Fibroblast of villous mesenchyme (primary cell): ENCODE measurements around the gene RABGAP1. TPM values are rescaled to one million over a fixed set of nuclear protein-coding genes. Genes with fewer than 3 reads are reported as not detected.
A peak's percentile ranks its signal among the peaks of the same experiment; 100 is the strongest.
"Not testable (repeated sequence)": the region's sequence is repeated elsewhere in the genome, so short reads cannot be mapped to it uniquely, and the experiment has no call there.

Experiments
- DNase-seq: peaks from one replicate; pipeline ENCODE4 v3.0.0-alpha.2; 2010; ENCODE audit warnings: low read depth
- H3K4me3 ChIP-seq: 2 replicates; pipeline ENCODE4 v1.5.1; 2011; ENCODE audit warnings: low read depth, mild to moderate bottlenecking, low read length
- total RNA-seq: library from RNA; depleted of rRNA; stranded (reverse); fragments of >200 nt; gene quantifications from 2 replicates; pipeline ENCODE4 v1.2.3, GENCODE V29; 2012
- TF ChIP-seq, protein P1 (sequence below): IDR thresholded peaks from 2 replicates; pipeline ENCODE4 v1.5.1; 2012; ENCODE audit warnings: low read depth, mild to moderate bottlenecking, low read length; ENCODE audit not compliant: insufficient read depth

RABGAP1 gene
- 47.4 and 60.9 TPM in 2 replicates for total RNA-seq

DNA sequence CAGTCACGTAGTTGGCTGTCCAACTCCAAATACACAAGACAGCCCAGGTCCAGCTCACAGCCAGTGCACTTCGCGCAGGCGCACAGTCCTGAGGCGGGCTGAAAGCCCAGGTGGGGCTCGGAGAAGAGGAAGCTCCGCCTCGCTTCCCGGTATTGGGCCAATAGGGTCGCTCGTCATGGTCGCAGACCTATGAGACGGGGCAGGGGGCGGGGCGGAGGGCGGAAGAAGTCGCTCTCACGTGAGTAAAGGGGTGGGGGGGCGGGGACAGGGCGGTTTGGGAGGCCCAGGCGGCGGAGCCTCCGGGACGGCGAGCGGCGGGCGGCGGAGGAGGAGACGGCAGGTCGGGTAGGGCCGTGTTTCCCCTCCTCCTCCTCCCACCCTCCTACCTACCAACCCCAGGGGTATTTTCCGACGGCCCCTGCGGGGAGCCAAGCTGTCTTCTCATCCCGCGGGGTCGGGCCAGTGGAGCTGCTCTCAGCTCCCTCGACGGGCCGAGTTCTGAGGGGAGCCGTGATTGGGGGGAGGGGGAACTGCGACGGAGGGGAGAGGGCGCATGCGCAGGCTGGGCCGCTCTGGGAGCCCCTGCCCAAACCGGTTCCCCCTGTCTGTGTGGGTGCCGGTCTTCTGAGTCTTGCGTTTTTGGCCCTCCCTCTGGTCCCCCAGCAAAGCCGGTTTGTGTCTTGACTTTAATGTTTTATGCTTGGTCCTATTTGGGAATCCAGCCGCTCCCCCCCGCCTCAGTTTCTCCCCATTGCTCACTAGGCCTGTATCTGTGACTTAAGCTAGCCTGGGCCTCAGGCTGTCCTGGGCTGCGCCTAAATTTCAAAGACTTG, at the start of gene RABGAP1:
Gene RABGAP1, plus strand, starts transcription at position 272 of the 833 bp plus-strand sequence. CDS start 16,040 bp downstream, outside the sequence.
- DNase-seq: peak; percentile 99
- H3K4me3 ChIP-seq: peak within 1 kb of the TSS; percentile 95
- TF ChIP-seq, protein P1, sequence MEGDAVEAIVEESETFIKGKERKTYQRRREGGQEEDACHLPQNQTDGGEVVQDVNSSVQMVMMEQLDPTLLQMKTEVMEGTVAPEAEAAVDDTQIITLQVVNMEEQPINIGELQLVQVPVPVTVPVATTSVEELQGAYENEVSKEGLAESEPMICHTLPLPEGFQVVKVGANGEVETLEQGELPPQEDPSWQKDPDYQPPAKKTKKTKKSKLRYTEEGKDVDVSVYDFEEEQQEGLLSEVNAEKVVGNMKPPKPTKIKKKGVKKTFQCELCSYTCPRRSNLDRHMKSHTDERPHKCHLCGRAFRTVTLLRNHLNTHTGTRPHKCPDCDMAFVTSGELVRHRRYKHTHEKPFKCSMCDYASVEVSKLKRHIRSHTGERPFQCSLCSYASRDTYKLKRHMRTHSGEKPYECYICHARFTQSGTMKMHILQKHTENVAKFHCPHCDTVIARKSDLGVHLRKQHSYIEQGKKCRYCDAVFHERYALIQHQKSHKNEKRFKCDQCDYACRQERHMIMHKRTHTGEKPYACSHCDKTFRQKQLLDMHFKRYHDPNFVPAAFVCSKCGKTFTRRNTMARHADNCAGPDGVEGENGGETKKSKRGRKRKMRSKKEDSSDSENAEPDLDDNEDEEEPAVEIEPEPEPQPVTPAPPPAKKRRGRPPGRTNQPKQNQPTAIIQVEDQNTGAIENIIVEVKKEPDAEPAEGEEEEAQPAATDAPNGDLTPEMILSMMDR: no peak

DNA sequence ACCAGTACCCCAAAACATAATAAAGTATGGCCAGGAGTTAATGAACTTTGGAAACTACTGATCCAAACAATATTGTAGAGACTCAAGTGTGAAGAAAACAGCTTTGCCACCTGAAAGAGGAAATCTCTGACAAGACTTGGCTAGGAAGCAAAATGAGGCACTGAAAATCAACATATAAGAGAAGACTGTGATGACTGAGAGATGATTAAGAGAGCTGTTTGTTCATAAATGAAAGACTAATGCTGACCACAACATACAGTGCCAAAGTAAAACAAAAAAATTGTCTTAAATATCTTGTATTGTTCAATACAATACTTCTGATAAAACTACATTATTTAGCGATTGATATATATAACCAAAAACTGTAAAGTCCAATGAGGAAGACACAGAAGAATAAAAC, 42.9 kb upstream of the RABGAP1 start:
- no peak for DNase-seq
- TF ChIP-seq, protein P1: no peak
- no peak overlapping the region for H3K4me3 ChIP-seq

DNA sequence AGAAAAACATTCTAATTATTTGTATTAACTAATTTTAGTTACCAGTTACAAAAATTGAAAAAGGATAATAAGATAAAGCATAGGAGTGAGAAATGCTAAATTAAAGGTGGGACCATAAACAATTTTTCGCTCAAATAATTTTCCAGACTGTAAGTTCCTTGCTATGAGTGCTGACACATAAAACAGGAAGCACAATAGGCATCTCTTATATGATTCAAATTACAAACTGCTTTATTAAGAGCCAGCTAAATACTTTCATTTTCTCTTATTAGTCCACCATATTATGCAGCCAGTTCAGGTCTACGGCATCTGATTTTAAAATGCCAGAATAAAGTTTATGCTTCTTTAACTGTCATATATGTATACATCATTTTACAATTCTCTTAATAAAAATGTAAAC, 40.0 kb upstream of the RABGAP1 start:
- DNase-seq: peak; percentile 37
- H3K4me3 ChIP-seq: no peak overlapping the region
- TF ChIP-seq, protein P1: no peak

DNA sequence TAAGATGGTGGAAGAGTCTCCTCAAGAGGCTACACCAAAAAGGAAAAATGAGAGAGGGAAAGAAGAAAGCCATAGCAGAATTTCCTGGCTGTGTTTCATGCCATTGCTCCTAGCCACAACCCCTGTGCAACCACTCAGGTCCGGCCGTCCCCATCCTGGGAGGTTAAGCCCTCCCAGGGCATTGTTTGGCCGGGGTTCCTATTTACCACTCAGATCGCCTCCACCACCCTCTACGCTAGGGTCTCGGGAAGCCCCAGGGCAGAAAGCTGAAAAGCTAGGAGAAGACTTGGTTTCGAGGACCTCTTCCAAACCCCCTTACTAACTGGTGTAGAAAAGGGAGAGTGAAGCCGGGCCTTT, 36.4 kb upstream of the RABGAP1 start:
- peak overlapping the region; percentile 91 for H3K4me3 ChIP-seq
- TF ChIP-seq, protein P1: no peak
- DNase-seq: peak; percentile 34

DNA sequence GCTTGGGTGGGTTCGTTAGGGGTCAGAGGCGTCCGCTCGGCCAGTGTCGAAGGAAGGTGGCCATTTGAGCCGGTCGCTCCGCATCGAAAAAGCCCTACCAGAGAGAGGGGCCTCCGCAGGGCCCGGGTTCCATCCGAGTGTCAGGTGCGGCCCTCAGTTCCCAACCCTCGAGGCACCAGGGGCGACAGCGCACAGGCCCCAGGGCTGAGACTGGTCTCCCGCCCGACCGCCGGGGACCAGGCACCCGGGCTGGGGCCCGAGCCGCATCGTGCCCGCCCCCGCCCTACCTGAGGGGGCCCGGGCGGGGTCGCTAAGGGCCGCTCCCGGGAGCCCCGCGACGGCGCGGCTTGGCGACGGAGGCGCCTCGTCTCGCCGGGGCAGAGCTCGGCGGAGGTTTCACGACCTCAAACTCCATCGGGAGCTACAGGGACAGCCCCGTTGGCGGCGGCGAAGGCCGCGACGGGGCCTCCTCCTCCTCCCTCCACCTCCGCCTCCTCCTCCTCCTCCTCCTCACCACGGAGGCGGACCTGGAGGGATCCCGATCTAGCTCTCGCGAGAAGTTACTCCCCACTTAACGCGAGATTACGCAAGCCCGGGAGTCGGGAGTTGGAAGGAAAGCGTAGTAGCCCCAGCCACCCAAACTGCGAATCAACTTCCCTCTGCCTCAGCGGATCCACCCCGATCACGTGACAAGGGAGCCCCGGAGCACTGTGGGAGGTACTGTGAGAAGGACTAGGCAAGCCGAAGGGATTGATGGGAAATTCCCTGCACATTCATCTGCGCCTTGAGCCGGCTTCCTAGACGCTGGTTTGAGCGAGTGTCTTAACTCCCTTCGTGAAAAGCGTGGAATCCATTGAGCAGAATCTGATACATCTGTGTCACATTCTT, 35.8 kb upstream of the RABGAP1 start, which contains the start of gene RC3H2:
Gene RC3H2, minus strand, starts transcription at position 537 of the 888 bp plus-strand sequence. CDS start 7,850 bp downstream, outside the sequence.
- H3K4me3 ChIP-seq: peak within 1 kb of the TSS; percentile 91
- TF ChIP-seq, protein P1: no peak
- peak; percentile 100 for DNase-seq

DNA sequence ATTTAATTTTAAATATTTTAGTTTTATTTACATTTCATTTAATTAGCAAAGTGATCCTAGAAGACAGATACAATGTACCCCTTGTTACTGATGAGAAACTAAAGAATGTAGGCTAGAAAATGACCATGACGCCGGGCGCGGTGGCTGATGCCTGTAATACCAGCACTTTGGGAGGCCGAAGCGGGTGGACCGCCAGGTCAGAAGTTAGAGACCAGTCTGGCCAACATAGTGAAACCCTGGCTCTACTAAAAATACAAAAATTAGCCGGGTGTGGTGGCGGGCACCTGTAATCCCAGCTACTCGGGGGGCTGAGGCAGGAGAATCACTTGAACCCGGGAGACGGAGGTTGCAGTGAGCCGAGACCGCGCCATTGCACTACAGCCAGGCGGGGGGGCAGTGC, 34.7 kb upstream of the RABGAP1 start:
- not testable (repeated sequence) for H3K4me3 ChIP-seq, DNase-seq

DNA sequence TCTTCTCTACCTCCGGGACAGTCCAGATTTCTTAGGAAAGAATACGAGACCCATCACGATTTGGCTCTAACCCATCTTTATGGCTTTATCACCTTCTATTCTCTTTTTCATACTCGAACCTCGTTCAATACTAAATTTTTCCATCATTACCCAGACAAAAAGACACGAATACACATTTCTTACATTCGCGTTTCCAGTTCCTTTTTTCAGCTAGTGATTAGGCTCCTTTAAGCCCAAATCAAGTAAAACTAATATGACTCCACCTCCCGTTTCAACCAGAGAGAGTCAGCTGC, 28.2 kb upstream of the RABGAP1 start:
- TF ChIP-seq, protein P1: no peak
- H3K4me3 ChIP-seq: peak overlapping the region; percentile 98
- DNase-seq: no peak
